Measurements from ENCODE around the gene MYO18B. TPM values are rescaled to one million over a fixed set of nuclear protein-coding genes. Genes with fewer than 3 reads are reported as not detected.

MYO18B gene
- total and polyA plus RNA-seq, 2 of the 4 experiments (the other 2 are of a cell fraction) = under 0.01 TPM; not detected in 1

- no peak overlapping the region for H3K27ac ChIP-seq (ENCODE audit: insufficient read depth, low read length)
- no TSS peak for BruUV-seq (replicated peaks)
- H3K4ac ChIP-seq (ENCODE audit: low read depth, low read length) = no peak overlapping the region
- no peak for DNase-seq
- H3K36me3 ChIP-seq (ENCODE audit: control insufficient read depth, insufficient read depth, low read length) = no peaks in the 10 kb centered on the region
- POLR2A ChIA-PET (ENCODE audit: unreplicated experiment) = no interaction called here
- H2BK15ac ChIP-seq (ENCODE audit: low read depth, low read length) = no peak overlapping the region
- no CpG with 5 or more reads among the region's 6 CpGs for WGBS, 2 experiments (ENCODE audit: extremely low coverage in 2 of 2, insufficient read length in 1 of 2)
- no peak overlapping the region for H4K8ac ChIP-seq (ENCODE audit: low read depth in 2 of 2, low read length in 2 of 2)
- no peak overlapping the region for H3K18ac ChIP-seq (ENCODE audit: low read depth, low read length)
- H3K79me1 ChIP-seq (ENCODE audit: low read depth in 1 of 2, low read length in 2 of 2) = no peaks in the 10 kb centered on the region
- H3K9ac ChIP-seq (ENCODE audit: low read depth, low read length) = no peak overlapping the region
- no peak overlapping the region for H2BK20ac ChIP-seq (ENCODE audit: low read depth, low read length)
- H2AK9ac ChIP-seq (replicated peaks; ENCODE audit: low read depth, low read length, poor library complexity) = no peak overlapping the region
- H4K91ac ChIP-seq (ENCODE audit: insufficient read depth, low read depth, low read length) = no peak overlapping the region
- H4K5ac ChIP-seq (ENCODE audit: low read depth, low read length) = no peak overlapping the region
- H3K27me3 ChIP-seq (ENCODE audit: control insufficient read depth, insufficient read depth, low read length) = no peaks in the 10 kb centered on the region
- ATAC-seq (ENCODE audit: low read depth) = no peak
- TF ChIP-seq RAD21 (IDR thresholded peaks at IDR 0.05; ENCODE audit: low read length) (no peak), CHD1 (IDR thresholded peaks at IDR 0.05; ENCODE audit: low read depth, low read length) (no peak), MAFK (IDR thresholded peaks at IDR 0.05; ENCODE audit: low read depth, low read length) (no peak), SMC3 (IDR thresholded peaks at IDR 0.05; ENCODE audit: low read depth, low read length) (no peak), USF2 (IDR thresholded peaks at IDR 0.05; ENCODE audit: low read depth, low read length) (no peak)
- TF ChIP-seq, protein P1, sequence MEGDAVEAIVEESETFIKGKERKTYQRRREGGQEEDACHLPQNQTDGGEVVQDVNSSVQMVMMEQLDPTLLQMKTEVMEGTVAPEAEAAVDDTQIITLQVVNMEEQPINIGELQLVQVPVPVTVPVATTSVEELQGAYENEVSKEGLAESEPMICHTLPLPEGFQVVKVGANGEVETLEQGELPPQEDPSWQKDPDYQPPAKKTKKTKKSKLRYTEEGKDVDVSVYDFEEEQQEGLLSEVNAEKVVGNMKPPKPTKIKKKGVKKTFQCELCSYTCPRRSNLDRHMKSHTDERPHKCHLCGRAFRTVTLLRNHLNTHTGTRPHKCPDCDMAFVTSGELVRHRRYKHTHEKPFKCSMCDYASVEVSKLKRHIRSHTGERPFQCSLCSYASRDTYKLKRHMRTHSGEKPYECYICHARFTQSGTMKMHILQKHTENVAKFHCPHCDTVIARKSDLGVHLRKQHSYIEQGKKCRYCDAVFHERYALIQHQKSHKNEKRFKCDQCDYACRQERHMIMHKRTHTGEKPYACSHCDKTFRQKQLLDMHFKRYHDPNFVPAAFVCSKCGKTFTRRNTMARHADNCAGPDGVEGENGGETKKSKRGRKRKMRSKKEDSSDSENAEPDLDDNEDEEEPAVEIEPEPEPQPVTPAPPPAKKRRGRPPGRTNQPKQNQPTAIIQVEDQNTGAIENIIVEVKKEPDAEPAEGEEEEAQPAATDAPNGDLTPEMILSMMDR (conservative IDR thresholded peaks at IDR 0.05; ENCODE audit: low read depth, low read length) = no peak
- intact Hi-C loops (cut with micrococcal nuclease) (no loop called here), dilution Hi-C loops (cut with HindIII; ENCODE audit: low sequenced_read_pairs, unreplicated experiment) (no loop called here), in situ Hi-C loops (cut with MboI; ENCODE audit: low sequenced_read_pairs) (no loop called here)
- no peak overlapping the region for H2AFZ ChIP-seq (replicated peaks; ENCODE audit: low read length, poor library complexity)
- CTCF ChIA-PET = no interaction called here
- H3K9me1 ChIP-seq (ENCODE audit: insufficient read depth, low read length) = no peaks in the 10 kb centered on the region; the same call in 1 of the 2 replicates
- H2BK5ac ChIP-seq (ENCODE audit: low read depth, low read length, poor library complexity, severe bottlenecking) = no peak overlapping the region
- H3K4me3 ChIP-seq (ENCODE audit: insufficient read depth, low read depth, low read length) = no peak overlapping the region
- no peak overlapping the region for H2BK120ac ChIP-seq (ENCODE audit: low read depth, low read length)
- no peak overlapping the region for H2AK5ac ChIP-seq (ENCODE audit: low read depth, low read length)
- H3K4me2 ChIP-seq (ENCODE audit: low read depth, low read length) = no peak overlapping the region
- H3K56ac ChIP-seq (ENCODE audit: extremely low read depth, insufficient read depth, low read length) = no peak overlapping the region
- H3K4me1 ChIP-seq (ENCODE audit: control insufficient read depth, insufficient read depth, low read length) = peaks cover 4% of the 10 kb centered on the region
- H3K14ac ChIP-seq (replicated peaks; ENCODE audit: low read depth, low read length) = no peak overlapping the region
- no peaks in the 10 kb centered on the region for H3K9me3 ChIP-seq (ENCODE audit: control insufficient read depth, insufficient read depth, low read length)
- H4K20me1 ChIP-seq (ENCODE audit: insufficient read depth, low read length) = no peaks in the 10 kb centered on the region
- no peak overlapping the region for H3K23ac ChIP-seq (ENCODE audit: low read depth, low read length)
Observed at GRCh38 chr22:25742918-25743708, 1.1 kb downstream of the MYO18B start.
